Activated naive CD8-positive, alpha-beta T cell treated with anti-CD3 and anti-CD28 coated beads for 36 hours (primary cell): ENCODE data around the gene INSC. TPM values are rescaled to one million over a fixed set of nuclear protein-coding genes. Genes with fewer than 3 reads are reported as not detected.

Experiments
- DNase-seq: peaks from one replicate; pipeline ENCODE4 v3.0.0; 2021
- H3K27ac Mint-ChIP-seq: one replicate; pipeline ENCODE4 v1.8.0; 2022; ENCODE audit warnings: mild to moderate bottlenecking, moderate library complexity, mixed read lengths
- H3K27me3 Mint-ChIP-seq: one replicate; pipeline ENCODE4 v1.8.0; 2022; ENCODE audit warnings: mild to moderate bottlenecking, mixed read lengths
- H3K36me3 Mint-ChIP-seq: one replicate; pipeline ENCODE4 v1.8.0; 2021; ENCODE audit warnings: mild to moderate bottlenecking, mixed read lengths
- H3K4me1 Mint-ChIP-seq: one replicate; pipeline ENCODE4 v1.8.0; 2021; ENCODE audit warnings: mixed read lengths
- H3K4me3 Mint-ChIP-seq: one replicate; pipeline ENCODE4 v1.8.0; 2022; ENCODE audit warnings: mild to moderate bottlenecking, moderate library complexity, mixed read lengths
- H3K9me3 Mint-ChIP-seq: one replicate; pipeline ENCODE4 v1.8.0; 2022; ENCODE audit warnings: mixed read lengths
- total RNA-seq, 2 experiments: library from RNA; stranded (reverse); gene quantifications; one replicate each; pipeline ENCODE4 v1.2.3, GENCODE V29; 2021

Gene INSC
- total RNA-seq, 2 experiments from 2014 or later = 0.27 to 0.30 TPM

DNA sequence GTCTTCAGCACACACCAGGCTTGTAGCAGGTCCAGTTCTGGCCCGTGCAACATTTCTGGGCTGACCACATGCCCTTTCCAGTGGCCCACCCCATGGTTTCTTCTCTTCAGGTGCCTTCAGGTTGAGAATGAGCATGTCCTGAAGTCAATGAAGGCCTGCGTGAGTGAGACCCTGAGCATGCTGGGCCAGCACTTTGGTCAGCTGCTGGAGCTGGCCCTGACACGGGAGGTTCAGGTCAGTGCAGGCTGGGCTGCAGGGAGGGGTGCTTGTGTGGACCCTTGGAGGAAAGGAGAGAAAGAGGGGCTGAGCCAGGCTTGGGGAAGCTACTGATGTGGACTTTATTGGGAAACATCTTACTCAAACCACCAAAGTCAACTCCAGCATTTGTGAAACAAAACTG, 63.5 kb downstream of the INSC start:
- peaks cover 11% of the 10 kb centered on the region for H3K27me3 Mint-ChIP-seq
- DNase-seq = no peak
- H3K9me3 Mint-ChIP-seq = no peaks in the 10 kb centered on the region
- H3K4me3 Mint-ChIP-seq = no peak overlapping the region
- no peaks in the 10 kb centered on the region for H3K4me1 Mint-ChIP-seq
- H3K36me3 Mint-ChIP-seq = no peaks in the 10 kb centered on the region
- no peak overlapping the region for H3K27ac Mint-ChIP-seq

DNA sequence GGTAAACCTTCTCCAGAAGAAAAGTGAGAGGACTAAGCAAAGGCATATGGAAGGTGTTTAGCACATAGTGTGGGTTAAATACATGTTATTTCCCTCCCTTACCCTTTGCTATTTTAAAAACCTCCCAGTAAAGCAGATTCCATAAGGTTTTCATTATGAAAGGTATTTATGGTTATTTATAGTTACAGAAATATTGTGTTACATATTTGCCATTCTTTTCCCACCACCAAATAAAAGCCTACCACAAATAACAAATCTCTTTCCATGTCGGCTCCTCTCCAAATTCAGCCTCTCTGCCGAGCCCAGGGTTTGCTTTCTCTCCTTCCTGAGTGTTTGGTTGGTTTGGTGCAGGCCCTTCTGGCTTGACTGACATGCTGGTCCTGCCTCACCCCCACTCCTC, 64.4 kb downstream of the INSC start:
- Mint-ChIP-seq H3K9me3 (no peaks in the 10 kb centered on the region), H3K27ac (no peak overlapping the region), H3K27me3 (peaks cover 8% of the 10 kb centered on the region), H3K4me3 (no peak overlapping the region), H3K4me1 (no peaks in the 10 kb centered on the region), H3K36me3 (no peaks in the 10 kb centered on the region)
- DNase-seq = no peak

DNA sequence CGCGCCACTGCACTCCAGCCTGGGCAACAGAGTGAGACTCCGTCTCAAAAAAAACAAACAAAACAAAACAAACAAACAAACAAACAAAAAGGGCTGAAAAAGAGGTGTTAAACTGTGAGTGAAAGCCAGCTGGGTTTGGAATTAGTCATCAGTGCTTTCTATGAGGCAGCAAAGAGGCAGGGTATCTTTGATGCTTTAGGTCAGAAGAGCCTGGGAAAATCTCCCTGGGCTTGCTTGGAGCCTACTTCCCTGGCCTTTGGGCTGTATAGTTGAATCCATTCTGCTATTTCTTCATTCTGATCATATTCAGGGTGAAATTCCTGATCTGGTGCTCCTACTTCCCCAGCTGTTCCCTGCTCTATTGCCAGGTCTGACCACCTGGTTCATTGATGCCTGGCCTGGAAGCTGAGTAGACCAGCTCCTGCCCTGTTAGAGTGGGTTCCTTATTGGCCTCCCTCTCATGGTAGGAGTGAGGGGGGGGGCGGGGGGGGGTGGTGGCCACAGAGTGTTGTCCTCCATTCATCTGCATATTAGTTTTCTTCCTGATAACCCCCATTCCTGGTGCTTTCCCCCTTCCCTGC, 65.6 kb downstream of the INSC start:
- H3K4me3 Mint-ChIP-seq = no peak overlapping the region
- H3K9me3 Mint-ChIP-seq = no peaks in the 10 kb centered on the region
- H3K36me3 Mint-ChIP-seq = no peaks in the 10 kb centered on the region
- H3K4me1 Mint-ChIP-seq = no peaks in the 10 kb centered on the region
- peaks cover 7% of the 10 kb centered on the region for H3K27me3 Mint-ChIP-seq
- no peak for DNase-seq
- H3K27ac Mint-ChIP-seq = no peak overlapping the region

DNA sequence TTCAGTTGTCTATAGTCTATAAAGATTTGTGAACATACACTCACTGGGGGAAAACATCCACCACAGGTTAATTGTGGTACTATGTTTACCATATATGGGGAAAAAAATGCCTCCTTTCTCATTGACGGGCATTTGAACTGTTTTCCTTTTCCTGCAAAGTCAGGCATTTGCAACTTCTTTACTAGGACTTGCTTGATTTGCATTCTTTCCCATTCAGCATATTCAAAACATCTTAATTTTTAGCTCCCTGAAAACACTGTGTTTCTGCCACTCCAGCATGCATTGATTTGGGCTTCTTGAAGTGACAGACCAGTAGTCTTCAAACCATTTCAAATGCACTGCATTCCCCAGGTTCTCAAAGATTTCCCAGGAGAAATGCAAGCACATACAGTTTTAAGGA, 67.6 kb downstream of the INSC start:
- Mint-ChIP-seq H3K4me3 (no peak overlapping the region), H3K9me3 (no peaks in the 10 kb centered on the region), H3K27me3 (peaks cover 14% of the 10 kb centered on the region), H3K27ac (no peak overlapping the region), H3K4me1 (no peaks in the 10 kb centered on the region), H3K36me3 (no peaks in the 10 kb centered on the region)
- no peak for DNase-seq

DNA sequence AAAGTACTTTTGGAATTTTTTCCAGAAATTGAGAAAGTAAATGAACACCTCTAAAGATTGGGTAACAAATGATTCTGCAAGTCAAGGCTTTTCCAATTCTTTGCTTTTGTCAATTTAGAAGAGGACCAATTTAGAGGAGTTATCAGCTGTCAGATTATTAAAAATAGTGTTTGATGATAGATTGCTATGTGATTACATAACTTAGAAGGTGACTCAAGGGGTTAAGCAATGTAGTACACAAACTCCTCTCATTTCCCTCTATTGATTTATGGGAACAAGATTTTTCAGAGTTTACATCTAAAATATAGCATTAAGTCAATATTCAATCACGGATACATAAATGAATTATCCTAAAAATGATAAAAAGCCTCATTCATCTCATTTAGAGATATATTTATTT, 70.3 kb downstream of the INSC start:
- Mint-ChIP-seq H3K4me1 (no peaks in the 10 kb centered on the region), H3K9me3 (no peaks in the 10 kb centered on the region), H3K27me3 (peaks cover 11% of the 10 kb centered on the region)

DNA sequence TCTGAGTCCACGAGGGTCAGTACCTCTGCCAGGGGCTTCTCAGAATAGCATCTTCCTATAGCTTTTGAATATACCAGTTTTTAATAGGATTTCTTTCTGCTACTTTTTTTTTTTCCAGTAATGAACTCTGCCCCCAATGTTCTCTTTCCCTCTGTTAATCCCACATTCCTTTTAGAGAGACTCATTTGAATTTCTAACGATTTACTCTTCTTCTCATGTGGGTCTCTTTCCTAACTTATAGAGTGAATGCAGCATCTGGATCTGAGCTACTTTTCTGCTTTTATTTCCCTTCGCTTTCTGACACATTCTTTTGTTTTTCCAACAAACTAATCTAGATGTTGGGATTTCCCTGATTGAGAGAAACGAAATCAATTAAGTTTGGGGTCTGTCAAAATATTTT, 71.4 kb downstream of the INSC start:
- H3K4me1 Mint-ChIP-seq = no peaks in the 10 kb centered on the region
- no peak for DNase-seq
- peaks cover 11% of the 10 kb centered on the region for H3K27me3 Mint-ChIP-seq
- H3K4me3 Mint-ChIP-seq = no peak overlapping the region
- H3K9me3 Mint-ChIP-seq = no peaks in the 10 kb centered on the region
- H3K36me3 Mint-ChIP-seq = no peaks in the 10 kb centered on the region
- H3K27ac Mint-ChIP-seq = no peak overlapping the region

More for the DNA sequence above, 70.3 kb downstream of the INSC start:
- DNase-seq = no peak
- Mint-ChIP-seq H3K36me3 (no peaks in the 10 kb centered on the region), H3K4me3 (no peak overlapping the region), H3K27ac (no peak overlapping the region)

DNA sequence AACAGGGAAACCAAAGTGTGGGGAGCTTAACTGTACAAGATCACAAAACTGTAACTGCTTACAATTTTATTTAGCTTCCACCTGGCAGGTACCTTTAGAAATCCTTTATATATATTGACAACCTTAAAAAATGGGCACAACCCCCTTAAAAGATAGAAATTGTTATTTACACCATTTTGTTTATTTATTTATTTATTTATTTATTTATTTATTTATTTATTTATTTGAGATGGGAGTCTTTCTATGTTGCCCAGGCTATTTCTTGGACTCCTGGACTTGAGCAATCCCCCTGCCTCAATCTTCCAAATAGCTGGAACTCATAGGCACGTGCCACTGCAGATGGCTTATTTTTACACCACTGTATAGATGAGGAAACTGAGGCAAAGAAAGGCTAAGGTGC, 74.5 kb downstream of the INSC start:
- Mint-ChIP-seq H3K4me3 (no peak overlapping the region), H3K27ac (no peak overlapping the region), H3K36me3 (no peaks in the 10 kb centered on the region), H3K27me3 (peaks cover 11% of the 10 kb centered on the region), H3K4me1 (no peaks in the 10 kb centered on the region), H3K9me3 (no peaks in the 10 kb centered on the region)
- DNase-seq = no peak

DNA sequence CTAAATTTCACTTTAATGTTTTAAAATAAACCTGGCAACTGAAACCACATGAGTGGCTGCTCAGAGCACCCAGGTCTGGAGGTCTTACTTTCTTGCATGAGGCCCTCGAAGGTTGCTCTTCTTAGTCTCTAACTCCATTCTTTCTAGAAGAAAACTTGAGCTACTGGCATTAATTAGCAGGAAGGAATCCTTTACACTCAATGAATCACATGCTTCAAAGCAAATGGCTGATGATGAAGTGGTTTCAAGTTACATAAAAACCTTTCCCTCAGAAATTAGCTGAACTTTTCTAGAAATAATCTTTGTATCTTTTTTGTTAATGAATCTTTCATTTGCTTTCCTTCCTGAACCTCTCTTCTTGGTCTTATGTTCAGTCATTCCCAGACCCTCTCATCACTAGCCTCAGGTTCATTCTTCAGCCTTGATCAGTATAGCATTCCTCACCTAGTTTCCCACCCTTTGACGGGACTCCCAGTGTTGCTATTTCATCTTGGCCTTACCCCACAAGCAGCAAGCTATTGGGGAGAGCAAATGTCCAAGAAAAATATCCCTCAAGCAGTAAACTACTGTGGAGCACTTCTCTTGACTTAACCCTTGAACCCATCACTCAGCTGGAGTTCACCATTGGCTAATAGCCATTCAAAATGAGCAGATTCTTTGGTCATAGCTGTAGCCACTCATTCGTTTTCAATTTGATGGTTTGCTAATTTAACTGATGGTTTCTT, 75.1 kb downstream of the INSC start:
- H3K4me3 Mint-ChIP-seq = no peak overlapping the region
- H3K27ac Mint-ChIP-seq = no peak overlapping the region
- no peaks in the 10 kb centered on the region for H3K4me1 Mint-ChIP-seq
- H3K9me3 Mint-ChIP-seq = no peaks in the 10 kb centered on the region
- no peaks in the 10 kb centered on the region for H3K36me3 Mint-ChIP-seq
- DNase-seq = no peak
- H3K27me3 Mint-ChIP-seq = peaks cover 11% of the 10 kb centered on the region

DNA sequence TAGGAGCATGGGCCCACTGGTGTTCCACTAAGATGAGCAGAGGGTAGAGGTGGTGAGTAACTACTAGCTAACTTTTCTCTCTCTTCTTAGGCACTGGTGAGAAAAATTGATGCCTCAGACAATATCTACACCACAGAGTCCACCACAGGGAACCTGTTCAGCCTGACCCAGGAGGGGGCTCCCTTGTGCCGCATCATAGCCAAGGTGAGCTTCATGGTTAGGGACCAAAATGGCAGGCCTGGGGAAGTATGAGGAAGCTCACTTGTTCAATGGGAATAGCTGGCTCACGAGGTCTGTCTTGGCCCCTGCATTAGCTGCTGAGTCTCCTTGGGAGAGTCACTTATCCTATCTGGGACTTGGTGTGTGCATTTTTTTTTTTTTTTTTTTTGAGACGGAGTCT, 75.9 kb downstream of the INSC start:
- H3K36me3 Mint-ChIP-seq = no peaks in the 10 kb centered on the region
- no peak overlapping the region for H3K27ac Mint-ChIP-seq
- no peak overlapping the region for H3K4me3 Mint-ChIP-seq

DNA sequence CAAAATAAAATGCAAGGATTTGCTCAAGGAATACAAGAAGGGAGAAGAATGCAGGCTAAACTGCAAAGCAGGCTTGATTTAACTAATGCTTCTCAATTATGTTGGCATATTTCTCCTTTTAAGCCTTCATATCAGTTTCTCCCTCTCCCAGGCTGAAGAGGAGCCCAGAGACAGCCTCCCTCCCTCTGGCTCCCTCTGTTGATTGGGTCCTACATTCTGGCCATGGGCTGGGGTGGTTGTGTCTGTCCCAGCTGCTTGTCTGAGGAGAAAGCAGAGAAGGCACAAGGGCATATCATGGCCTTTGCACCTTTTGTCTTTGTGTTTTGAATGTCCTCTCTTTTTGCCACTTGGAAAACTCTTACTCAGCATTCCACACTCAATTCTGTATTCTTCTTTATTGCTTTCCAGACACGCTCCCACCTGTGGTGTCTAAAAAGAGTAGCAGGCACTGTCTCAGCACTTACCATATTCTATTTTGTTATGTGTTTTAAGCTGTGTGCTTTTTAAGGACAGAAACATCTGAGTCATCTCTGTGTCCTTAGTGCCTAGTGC, 77.4 kb downstream of the INSC start:
- Mint-ChIP-seq H3K4me1 (no peaks in the 10 kb centered on the region), H3K9me3 (no peaks in the 10 kb centered on the region), H3K36me3 (no peaks in the 10 kb centered on the region), H3K4me3 (no peak overlapping the region), H3K27ac (no peak overlapping the region), H3K27me3 (no peaks in the 10 kb centered on the region)
- no peak for DNase-seq

More for the DNA sequence above, 75.9 kb downstream of the INSC start:
- Mint-ChIP-seq H3K9me3 (no peaks in the 10 kb centered on the region), H3K4me1 (no peaks in the 10 kb centered on the region), H3K27me3 (peaks cover 11% of the 10 kb centered on the region)
- DNase-seq = no peak

DNA sequence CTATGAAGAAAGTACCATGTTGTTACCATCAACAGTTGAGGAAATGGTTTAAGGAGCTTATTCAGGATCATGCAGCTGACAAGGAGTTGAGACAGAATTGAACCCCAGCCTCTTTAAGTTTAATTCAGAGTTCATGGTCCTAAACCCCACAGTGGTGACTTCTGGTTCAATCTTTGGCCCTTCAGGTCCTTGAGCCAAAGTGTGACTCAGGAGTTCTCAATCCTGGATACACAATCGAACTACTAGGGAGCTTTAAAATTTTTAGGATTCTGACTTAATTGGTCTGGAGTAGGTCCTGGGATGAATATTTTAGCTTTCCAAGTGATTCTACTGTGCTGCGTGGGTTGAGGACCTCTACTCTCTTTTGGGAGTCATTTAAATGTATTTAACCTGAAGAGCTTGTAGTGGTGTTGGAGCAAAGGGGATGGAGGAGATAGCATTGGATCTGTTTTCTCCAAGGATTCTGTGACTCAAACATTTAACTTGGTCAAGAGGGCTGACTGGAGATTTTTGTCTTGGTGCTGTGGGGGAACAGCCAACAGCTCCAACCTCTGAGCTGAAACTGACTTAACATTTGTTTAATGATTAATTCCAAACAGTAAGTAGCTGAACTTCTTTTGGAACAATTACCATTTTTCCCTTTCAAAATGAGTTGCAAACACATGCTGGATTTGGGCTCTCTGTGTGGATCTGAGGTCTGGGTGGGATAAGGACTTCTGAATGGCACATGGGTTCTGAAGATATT, 80.1 kb downstream of the INSC start:
- H3K9me3 Mint-ChIP-seq = no peaks in the 10 kb centered on the region

DNA sequence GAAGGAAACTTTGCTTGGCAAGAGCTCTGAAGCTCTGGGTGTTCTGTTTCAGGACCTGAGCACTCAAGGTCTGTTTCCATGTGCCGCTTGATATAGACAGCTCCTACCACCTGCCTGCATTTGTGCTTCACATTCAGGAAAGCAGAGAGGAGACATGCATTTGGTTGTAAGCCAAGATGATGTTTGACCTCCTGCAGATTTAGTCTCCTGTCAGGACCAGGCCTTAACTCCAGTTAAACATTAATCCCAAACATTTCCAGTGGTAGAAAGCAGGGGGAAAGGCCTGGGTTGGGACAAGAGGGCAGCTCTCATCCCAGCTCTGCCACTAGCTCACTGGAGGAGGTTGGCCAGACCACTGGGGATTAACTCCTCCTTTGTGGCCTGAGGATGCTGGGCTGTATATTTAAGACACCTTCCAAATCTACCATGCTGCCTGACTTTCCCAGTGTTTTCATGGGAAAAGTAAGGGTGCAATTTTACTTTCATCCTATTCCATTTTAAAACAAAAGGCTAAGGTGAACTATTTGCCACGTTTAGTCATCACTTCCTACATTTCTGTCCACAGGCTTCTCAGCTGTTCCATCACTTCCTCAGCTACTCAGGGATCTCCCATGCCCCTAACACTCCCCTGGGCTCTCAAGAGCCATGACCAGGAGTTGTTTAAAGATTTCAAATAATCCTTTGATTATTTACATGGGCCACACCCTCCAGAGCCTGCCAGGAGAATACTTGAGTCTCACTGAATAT, 80.9 kb downstream of the INSC start:
- no peaks in the 10 kb centered on the region for H3K27me3 Mint-ChIP-seq
- no peaks in the 10 kb centered on the region for H3K36me3 Mint-ChIP-seq
- no peaks in the 10 kb centered on the region for H3K9me3 Mint-ChIP-seq
- no peak overlapping the region for H3K4me3 Mint-ChIP-seq
- no peak overlapping the region for H3K27ac Mint-ChIP-seq
- no peak for DNase-seq
- no peaks in the 10 kb centered on the region for H3K4me1 Mint-ChIP-seq

More for the DNA sequence above, 80.1 kb downstream of the INSC start:
- Mint-ChIP-seq H3K27me3 (no peaks in the 10 kb centered on the region), H3K4me3 (no peak overlapping the region), H3K36me3 (no peaks in the 10 kb centered on the region), H3K4me1 (no peaks in the 10 kb centered on the region), H3K27ac (no peak overlapping the region)
- no peak for DNase-seq

DNA sequence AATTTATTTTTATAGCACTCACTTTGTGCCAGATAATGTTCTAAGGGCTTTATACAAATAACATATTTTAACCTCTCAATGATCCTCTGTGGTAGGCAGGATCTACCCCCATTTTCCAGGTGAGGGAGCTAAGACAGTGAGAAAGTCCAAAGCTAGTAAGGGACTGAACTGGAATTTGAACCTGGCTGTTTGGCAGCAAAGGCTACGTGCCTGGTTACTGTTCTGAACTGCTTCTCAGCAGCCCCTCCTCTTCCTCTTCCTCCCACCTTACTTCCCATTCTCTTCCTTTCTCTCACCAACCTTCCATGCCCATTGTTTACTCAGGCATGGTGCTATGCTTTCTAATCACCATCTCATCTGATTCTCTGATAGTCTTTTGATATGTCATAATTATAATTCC, 82.0 kb downstream of the INSC start:
- Mint-ChIP-seq H3K9me3 (no peaks in the 10 kb centered on the region), H3K36me3 (no peaks in the 10 kb centered on the region), H3K4me1 (no peaks in the 10 kb centered on the region), H3K27ac (no peak overlapping the region), H3K4me3 (no peak overlapping the region), H3K27me3 (no peaks in the 10 kb centered on the region)
- no peak for DNase-seq

DNA sequence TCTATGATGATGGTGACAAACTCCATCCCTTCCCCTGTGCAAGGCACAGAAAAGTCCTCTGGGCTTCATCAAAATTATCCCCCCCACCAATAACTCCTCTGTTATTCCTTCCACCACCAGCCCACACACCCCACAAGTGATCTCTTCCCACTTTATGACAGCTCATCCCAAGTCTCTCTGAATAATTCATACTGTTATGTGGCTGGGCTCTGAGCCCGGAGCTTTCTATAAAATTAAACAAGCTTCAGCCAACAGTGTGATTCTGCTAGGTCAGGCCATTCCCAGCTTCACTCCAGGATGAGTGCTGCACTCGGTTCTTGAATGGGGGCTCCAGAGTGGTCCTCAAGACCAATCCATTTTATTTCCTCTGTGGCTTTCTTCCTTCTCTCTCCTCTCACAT, 83.0 kb downstream of the INSC start:
- H3K9me3 Mint-ChIP-seq = no peaks in the 10 kb centered on the region
- H3K4me1 Mint-ChIP-seq = no peaks in the 10 kb centered on the region
- H3K27me3 Mint-ChIP-seq = no peaks in the 10 kb centered on the region
- no peaks in the 10 kb centered on the region for H3K36me3 Mint-ChIP-seq
- DNase-seq = no peak
- H3K27ac Mint-ChIP-seq = no peak overlapping the region
- H3K4me3 Mint-ChIP-seq = no peak overlapping the region

DNA sequence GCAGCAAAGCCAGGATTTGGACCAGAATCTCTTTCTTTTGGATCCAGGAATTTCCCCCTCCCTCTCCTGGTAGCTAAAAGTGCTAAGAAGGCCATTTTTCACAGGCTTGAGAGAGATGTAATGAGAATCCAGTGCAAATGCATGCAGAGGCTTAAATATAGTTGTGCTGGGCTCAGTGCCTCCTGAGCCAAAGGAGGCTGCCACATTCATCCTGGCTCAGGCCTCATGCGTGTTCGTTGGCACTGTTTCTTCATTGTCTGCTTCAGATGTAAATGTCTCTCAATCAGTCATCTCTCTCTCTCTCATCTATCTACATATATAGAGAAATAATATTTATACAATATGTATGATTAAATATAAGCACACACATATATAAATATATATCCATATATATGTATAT, 83.6 kb downstream of the INSC start:
- Mint-ChIP-seq H3K9me3 (no peaks in the 10 kb centered on the region), H3K27ac (no peak overlapping the region), H3K27me3 (no peaks in the 10 kb centered on the region), H3K4me1 (no peaks in the 10 kb centered on the region), H3K4me3 (no peak overlapping the region), H3K36me3 (no peaks in the 10 kb centered on the region)
- no peak for DNase-seq
